K562 (cell line): Measurements from ENCODE around the gene NTRK3. TPM values are rescaled to one million over a fixed set of nuclear protein-coding genes. Genes with fewer than 3 reads are reported as not detected.

ENCODE experiments used
- ATAC-seq: fragments of 200-7000 bp; cut with Tn5 transposase; 3 replicates; pipeline ENCODE4 v1.9.1; 2020; ENCODE audit warnings: moderate library complexity
- BruUV-seq: library from RNA; stranded (reverse); fragments of 400-500 nt; replicated peaks from 2 replicates; lab custom pipeline; 2021; lab: Mats Ljungman, UMichigan
- CTCF ChIA-PET: fragments of 300-600 bp; formaldehyde crosslinking; extraction: SDS; loops from one replicate; lab custom pipeline; 2021; ENCODE audit warnings: low intra/inter-chr PET ratio; lab: Yijun Ruan, JAX
- POLR2A ChIA-PET: fragments of 300-600, 350-650 bp; sonication (Branson Sonifier 250); formaldehyde crosslinking; extraction: SDS; loops from one replicate; lab custom pipeline; 2021; ENCODE audit warnings: antibody characterized with exemption, inconsistent platforms; lab: Yijun Ruan, JAX
- DNase-seq, 4 experiments: peaks; one replicate each; pipeline versions ENCODE4 v3.0.0 to v3.0.0-alpha.2; 2011 to 2018; ENCODE audit warnings: low spot score in 3 of 4, mixed read lengths in 3 of 4; ENCODE audit errors: extremely low read depth in 1 of 4
- FAIRE-seq: peaks from 2 replicates; lab custom pipeline; 2011; peaks lifted over from hg19 to GRCh38; lab: Jason Lieb, UNC
- H2AFZ ChIP-seq: 2 replicates; pipeline ENCODE4 v1.6.0; 2011; ENCODE audit warnings: low read depth, low read length, control low read depth, inconsistent platforms
- H3K27ac ChIP-seq: fragments of 200-600 bp; 3 replicates; pipeline ENCODE4 v1.8.0; 2011; ENCODE audit warnings: low read depth, mild to moderate bottlenecking, control low read depth, inconsistent platforms, low read length, moderate library complexity, mixed read lengths; ENCODE audit errors: extremely low read depth
- H3K27me3 ChIP-seq, 2 experiments: fragments of 300-600 bp in 1 of 2; 2 replicates in 1 of 2; 3 replicates in 1 of 2; pipeline versions ENCODE4 v1.6.0 to v1.8.0; 2011; ENCODE audit warnings: inconsistent platforms in 2 of 2, low read length in 2 of 2, mild to moderate bottlenecking in 1 of 2, mixed read lengths in 1 of 2, moderate library complexity in 1 of 2; ENCODE audit not compliant: control insufficient read depth in 2 of 2, insufficient read depth in 2 of 2
- H3K36me3 ChIP-seq: fragments of 300-600 bp; 3 replicates; pipeline ENCODE4 v1.8.0; 2011; ENCODE audit warnings: mild to moderate bottlenecking, low read length, inconsistent platforms; ENCODE audit not compliant: control insufficient read depth, insufficient read depth
- H3K4me1 ChIP-seq, 2 experiments: fragments of 200-600 bp in 1 of 2; replicated peaks in 1 of 2; 2 replicates in 1 of 2; 3 replicates in 1 of 2; pipeline versions ENCODE4 v1.5.1 to v1.8.0; 2011; ENCODE audit warnings: inconsistent platforms in 2 of 2, low read length in 2 of 2, mild to moderate bottlenecking in 1 of 2, mixed read lengths in 1 of 2, moderate library complexity in 1 of 2; ENCODE audit not compliant: control insufficient read depth in 2 of 2, insufficient read depth in 2 of 2
- H3K4me2 ChIP-seq: 2 replicates; pipeline ENCODE4 v1.6.1; 2011; ENCODE audit warnings: low read length, control low read depth, inconsistent platforms, mixed read lengths; ENCODE audit not compliant: insufficient read depth
- H3K4me3 ChIP-seq: fragments of 200-600 bp; sonication (generic), shearing (Covaris generic); 2 replicates; pipeline ENCODE4 v1.5.1; 2016; ENCODE audit warnings: control low read depth, inconsistent platforms
- H3K79me2 ChIP-seq: fragments of 200-600 bp; 3 replicates; pipeline ENCODE4 v1.8.0; 2011; ENCODE audit warnings: low read length, inconsistent platforms; ENCODE audit not compliant: control insufficient read depth, insufficient read depth
- H3K9ac ChIP-seq, 2 experiments: 2 replicates each; pipeline versions ENCODE4 v1.6.0 to v1.6.1; 2011; ENCODE audit warnings: low read depth in 2 of 2, low read length in 2 of 2, control low read depth in 1 of 2, inconsistent platforms in 1 of 2, mild to moderate bottlenecking in 1 of 2, mixed read lengths in 1 of 2; ENCODE audit not compliant: insufficient read depth in 1 of 2
- H3K9me1 ChIP-seq: one replicate; pipeline ENCODE4 v1.6.0; 2011; ENCODE audit warnings: inconsistent platforms, mild to moderate bottlenecking, low read length, moderate library complexity; ENCODE audit not compliant: control insufficient read depth, insufficient read depth
- H3K9me3 ChIP-seq: replicated peaks from 2 replicates; pipeline ENCODE4 v1.5.1; 2011; ENCODE audit warnings: low read depth, low read length, inconsistent platforms; ENCODE audit not compliant: control insufficient read depth, insufficient read depth
- H4K20me1 ChIP-seq: replicated peaks from 2 replicates; pipeline ENCODE4 v1.6.1; 2011; ENCODE audit warnings: low read length, inconsistent platforms, mixed read lengths; ENCODE audit not compliant: control insufficient read depth, insufficient read depth
- NUFIP1 ChIP-seq: fragments of 450-650 bp; IDR thresholded peaks from 2 replicates; pipeline ENCODE4 v1.6.1; 2018; ENCODE audit not compliant: partially characterized antibody
- PATZ1 ChIP-seq: fragments of 250-450 bp; sonication (Bioruptor Pico); IDR thresholded peaks from 2 replicates; pipeline ENCODE4 v1.5.0; 2020; ENCODE audit warnings: mild to moderate bottlenecking, borderline replicate concordance
- SFPQ ChIP-seq: fragments of 200-400 bp; formaldehyde crosslinking; IDR thresholded peaks from 2 replicates; pipeline ENCODE4 v1.6.1; 2017; ENCODE audit warnings: mild to moderate bottlenecking, low read depth, low read length, moderate library complexity
- ZMIZ1 ChIP-seq, 2 experiments: fragments of 150-350 bp in 1 of 2; IDR thresholded peaks; 2 replicates each; pipeline ENCODE4 v1.6.1; 2012 to 2016; ENCODE audit warnings: low read depth in 2 of 2, low read length in 2 of 2, mild to moderate bottlenecking in 1 of 2, moderate library complexity in 1 of 2
- WGBS: fragments of 100-300 bp; shearing (Covaris generic); methylation state at CpG from one replicate; pipeline ENCODE4 v1.1.6; 2016; ENCODE audit warnings: low coverage, mixed read lengths; ENCODE audit not compliant: insufficient coverage; ENCODE audit errors: missing lambda C conversion rate; 5-methylcytosine and 5-hydroxymethylcytosine counted together
- in situ Hi-C: fragments of 300-500 bp; cut with MboI; formaldehyde crosslinking; loops from 4 replicates; pipeline ENCODE4 v1.15.0; 2018; ENCODE audit warnings: inconsistent platforms, mixed read lengths
- intact Hi-C: fragments of 100-400 bp; cut with micrococcal nuclease; formaldehyde crosslinking; loops from 2 replicates; pipeline ENCODE4 v1.14.2; 2022
- polyA plus RNA-seq, 8 experiments: library from polyadenylated mRNA; depleted of rRNA in 4 of 8; stranded (reverse) in 5 of 8; unstranded in 3 of 8; fragments of >200 nt; fragmentation: Nextera tagmentation in 2 of 8; fragmentation: Illumina TruSeq in 1 of 8; extraction: Ambion mirVana in 2 of 8; extraction: Trizol in 1 of 8; gene quantifications; 2 replicates each; pipeline versions ENCODE4 v1.2.1 to v1.2.3, GENCODE V29; 2011 to 2014; ENCODE audit warnings: inconsistent platforms in 1 of 8, missing spikeins in 1 of 8
- total RNA-seq, 7 experiments: library from RNA; depleted of rRNA in 6 of 7; stranded (reverse); fragments of >200 nt in 6 of 7; fragmentation: Illumina TruSeq in 2 of 7; extraction: Trizol in 2 of 7; gene quantifications; 2 replicates each; pipeline versions ENCODE4 v1.2.1 to v1.2.3, GENCODE V29; 2011 to 2021; ENCODE audit warnings: low replicate concordance in 1 of 7

The NTRK3 gene
- total and polyA plus RNA-seq, 9 of the 15 experiments (the other 6 are each of a cell fraction or from before 2014, with no cell fraction given) = 0.11 to 0.13 TPM; not detected in 7

GRCh38 chr15:88234711-88235110 lies 21.8 kb downstream of the NTRK3 start:
- DNase-seq = no peak
- intact Hi-C loops (no loop called here), in situ Hi-C loops (loop anchor here (25.0 kb wide), 1 partner anchor 1322 kb away; no protein-coding TSS in a partner anchor)
- WGBS = 1% methylated on average over 8 of the region's 8 CpGs
- no TSS peak for BruUV-seq
- Histone ChIP-seq H3K36me3 (no peaks in the 10 kb centered on the region), H3K4me3 (no peak overlapping the region), H3K9me3 (no peaks in the 10 kb centered on the region), H3K4me1 (no peaks in the 10 kb centered on the region), H2AFZ (no peak overlapping the region), H4K20me1 (no peaks in the 10 kb centered on the region), H3K9me1 (no peaks in the 10 kb centered on the region), H3K27me3 (peaks cover 0 to 13% of the 10 kb centered on the region in 2 experiments; a peak in 3 of 5 replicates), H3K4me2 (no peak overlapping the region), H3K9ac (no peak overlapping the region), H3K27ac (no peak overlapping the region), H3K79me2 (no peaks in the 10 kb centered on the region)
- ATAC-seq = no peak
- ChIA-PET CTCF (no interaction called here), POLR2A (interaction anchor here (0.6 to 0.7 kb wide), 2 partner anchors 8 to 1630 kb away, joined by 3 to 4 read pairs; no protein-coding TSS in a partner anchor)
- TF ChIP-seq SFPQ = no peak
- no peak for TF ChIP-seq ZMIZ1 (IDR thresholded peaks at IDR 0.05; ENCODE audit: low read depth in 2 of 2, low read length in 2 of 2)
- no peak for TF ChIP-seq NUFIP1
- TF ChIP-seq PATZ1 = no peak
- FAIRE-seq = no peak
